Coronary artery (tissue), 2 donors: ENCODE measurements around the gene NAA40.

Source experiments
- DNase-seq: peaks from one replicate; pipeline ENCODE4 v3.0.0-alpha.2; 2017; ENCODE audit warnings: low spot score
- H3K27ac ChIP-seq, 2 donors: fragments of 200-600 bp; sonication (generic); one replicate each; pipeline ENCODE4 v1.5.1; 2016 to 2019
- H3K4me3 ChIP-seq: fragments of 200-600 bp; sonication (generic); 2 replicates; pipeline ENCODE4 v1.5.1; 2016; ENCODE audit warnings: mild to moderate bottlenecking, moderate library complexity
- TF ChIP-seq, protein P1 (sequence below): fragments of 200-600 bp; sonication (generic); IDR thresholded peaks from one replicate; pipeline ENCODE4 v1.5.1; 2019; ENCODE audit warnings: antibody characterized with exemption

Gene NAA40

DNA sequence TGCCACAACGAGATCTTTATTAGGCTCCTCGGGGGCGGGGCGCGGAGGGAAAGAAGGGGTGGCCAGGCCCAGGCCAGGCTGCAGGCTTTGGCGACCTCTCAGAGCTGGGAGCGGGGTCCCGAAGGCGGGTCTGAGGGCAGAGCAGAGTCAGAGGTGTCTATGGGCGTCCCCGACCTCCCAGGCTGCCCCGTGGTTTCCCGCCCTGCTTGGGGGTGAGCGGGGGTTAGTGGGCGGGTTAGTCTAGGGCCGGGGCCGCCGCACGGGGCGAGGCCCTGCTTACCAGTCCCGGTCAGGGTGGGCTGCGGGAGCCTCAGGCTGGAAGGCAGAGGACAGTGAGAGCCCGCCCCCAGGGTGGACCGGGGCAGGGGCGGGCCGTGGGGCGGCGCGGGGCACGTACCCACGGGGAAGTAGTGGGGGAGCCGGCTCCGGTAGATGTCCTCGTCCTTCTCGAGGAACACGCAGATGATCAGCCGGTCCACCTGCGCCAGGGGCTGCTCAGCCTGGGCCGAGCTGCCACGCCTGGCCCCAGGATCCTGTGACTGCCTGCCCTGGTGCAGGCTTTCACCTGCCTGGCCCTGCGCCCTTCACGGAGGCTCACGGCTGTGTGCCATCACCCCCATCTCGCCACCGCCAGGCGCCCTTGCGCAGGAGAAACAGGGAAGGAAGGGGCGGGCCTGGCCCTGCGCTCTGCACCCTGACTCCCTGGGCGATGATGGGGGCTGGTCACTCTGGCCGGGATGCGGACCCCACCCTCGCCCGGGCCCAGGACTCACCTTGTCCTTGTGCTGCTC is 60.0 kb downstream of the NAA40 start:
- no peak overlapping the region for H3K27ac ChIP-seq
- DNase-seq = no peak
- peak overlapping the region; percentile 64 for H3K4me3 ChIP-seq
- TF ChIP-seq, protein P1, sequence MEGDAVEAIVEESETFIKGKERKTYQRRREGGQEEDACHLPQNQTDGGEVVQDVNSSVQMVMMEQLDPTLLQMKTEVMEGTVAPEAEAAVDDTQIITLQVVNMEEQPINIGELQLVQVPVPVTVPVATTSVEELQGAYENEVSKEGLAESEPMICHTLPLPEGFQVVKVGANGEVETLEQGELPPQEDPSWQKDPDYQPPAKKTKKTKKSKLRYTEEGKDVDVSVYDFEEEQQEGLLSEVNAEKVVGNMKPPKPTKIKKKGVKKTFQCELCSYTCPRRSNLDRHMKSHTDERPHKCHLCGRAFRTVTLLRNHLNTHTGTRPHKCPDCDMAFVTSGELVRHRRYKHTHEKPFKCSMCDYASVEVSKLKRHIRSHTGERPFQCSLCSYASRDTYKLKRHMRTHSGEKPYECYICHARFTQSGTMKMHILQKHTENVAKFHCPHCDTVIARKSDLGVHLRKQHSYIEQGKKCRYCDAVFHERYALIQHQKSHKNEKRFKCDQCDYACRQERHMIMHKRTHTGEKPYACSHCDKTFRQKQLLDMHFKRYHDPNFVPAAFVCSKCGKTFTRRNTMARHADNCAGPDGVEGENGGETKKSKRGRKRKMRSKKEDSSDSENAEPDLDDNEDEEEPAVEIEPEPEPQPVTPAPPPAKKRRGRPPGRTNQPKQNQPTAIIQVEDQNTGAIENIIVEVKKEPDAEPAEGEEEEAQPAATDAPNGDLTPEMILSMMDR = no peak

DNA sequence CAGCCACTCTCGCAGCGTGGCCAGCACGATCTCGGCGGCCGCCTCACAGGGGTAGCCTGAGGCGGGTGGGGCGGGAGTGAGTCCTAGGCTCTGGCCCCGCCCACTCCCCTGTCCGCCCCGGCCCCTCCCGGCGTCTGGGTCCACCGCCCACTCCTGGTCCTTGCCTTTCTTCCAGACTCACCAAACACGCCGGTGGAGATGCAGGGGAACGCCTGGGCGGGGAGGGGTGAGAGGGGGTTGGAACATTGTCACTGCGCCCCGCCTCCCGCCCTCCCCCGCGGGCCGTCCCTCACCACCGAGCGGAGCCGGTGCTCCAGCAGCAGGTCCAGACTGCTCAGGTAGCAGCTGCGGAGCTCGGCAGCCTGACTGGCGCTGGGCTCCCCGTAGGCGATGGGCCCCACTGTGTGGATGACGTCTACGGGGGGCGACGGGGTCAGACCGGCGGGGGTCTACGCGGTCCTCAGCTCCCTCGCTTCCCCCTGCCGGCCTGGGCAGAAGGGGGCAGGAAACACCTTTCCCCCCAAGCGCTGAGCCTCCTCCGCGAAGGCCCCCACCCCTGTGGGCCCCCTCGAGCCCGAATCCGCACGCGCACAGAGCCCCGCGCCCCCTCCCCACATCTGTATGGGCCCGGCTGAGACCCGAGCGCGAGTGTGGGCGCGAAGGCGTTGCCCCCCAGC is 60.7 kb downstream of the NAA40 start:
- peak overlapping the region; percentile 64 for H3K4me3 ChIP-seq
- no peak for DNase-seq
- TF ChIP-seq, protein P1 = no peak
- H3K27ac ChIP-seq = no peak overlapping the region

DNA sequence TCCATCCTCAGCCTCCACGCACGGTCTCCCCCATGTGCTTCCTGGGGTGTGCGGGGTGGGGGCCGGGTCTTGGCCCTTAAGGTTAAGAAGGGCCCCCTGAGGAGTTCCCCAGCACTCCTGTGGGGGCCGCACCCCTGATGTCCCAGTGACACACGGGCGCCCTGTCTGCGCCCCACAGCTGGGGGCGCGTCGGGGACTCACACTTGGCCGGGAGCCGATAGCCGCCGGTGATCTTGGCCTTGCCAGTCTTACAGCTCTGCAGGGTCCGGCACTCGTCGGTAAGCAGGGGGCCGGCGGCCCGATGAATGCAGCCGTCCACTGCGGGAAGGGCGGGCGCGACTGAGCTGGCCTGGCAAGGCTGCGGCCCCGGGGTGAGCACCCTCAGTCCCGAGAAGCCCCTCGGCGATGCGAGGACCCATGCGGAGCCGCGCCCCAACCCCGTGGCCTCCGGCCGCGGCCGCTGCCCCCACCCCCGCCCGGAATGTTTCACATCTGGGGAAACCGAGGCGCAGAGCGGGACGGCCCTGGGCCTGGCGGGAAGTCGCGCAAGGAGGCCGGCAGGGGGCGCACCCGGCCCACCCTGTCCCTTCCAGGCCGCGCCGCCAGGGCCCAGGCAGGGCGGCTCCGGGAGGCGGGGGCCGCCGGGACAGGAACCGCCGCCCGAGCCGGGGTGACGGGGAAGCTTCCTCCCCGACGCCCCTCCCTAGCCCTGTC is 61.4 kb downstream of the NAA40 start:
- TF ChIP-seq, protein P1 = peak; percentile 91
- Histone ChIP-seq H3K4me3 (peak overlapping the region; percentile 64), H3K27ac (peak overlapping the region in 1 of 2 donors; percentile 8)
- DNase-seq = no peak

DNA sequence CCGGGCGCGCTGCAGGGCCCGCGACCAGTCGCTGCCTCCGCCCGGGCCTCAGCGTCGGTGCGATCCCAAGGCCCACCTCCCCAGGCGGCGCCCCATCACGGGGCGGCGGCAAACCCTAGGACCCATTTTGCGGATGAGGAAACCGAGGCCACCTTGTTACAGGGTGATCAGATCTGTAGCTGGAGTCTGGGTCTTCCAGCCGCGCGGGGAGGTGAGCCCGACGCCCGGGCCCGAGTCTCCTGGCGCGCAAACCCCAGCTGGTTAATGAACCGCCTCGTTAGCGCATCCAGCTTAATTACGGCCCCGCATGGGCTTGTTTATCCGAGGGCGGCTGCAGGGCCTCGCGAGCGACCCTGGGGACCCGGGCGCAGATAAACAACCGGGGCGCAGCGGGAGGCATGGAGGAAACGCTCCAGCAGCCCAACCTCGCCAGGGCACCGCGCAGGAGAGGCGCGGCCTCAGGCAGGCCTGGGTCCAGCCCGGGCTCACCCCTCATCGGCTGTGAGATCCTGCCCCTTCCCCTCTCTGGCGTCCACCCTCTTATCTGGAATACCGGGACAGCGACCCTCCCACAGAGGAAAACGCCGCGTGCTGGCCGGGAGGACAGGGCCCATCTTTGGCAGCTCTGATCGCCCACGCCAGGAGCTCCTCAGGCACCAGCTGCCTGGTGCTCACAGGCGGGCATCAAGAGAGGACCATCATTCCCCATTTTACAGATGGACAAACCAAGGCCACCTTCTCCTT is 62.1 kb downstream of the NAA40 start:
- TF ChIP-seq, protein P1 = no peak
- DNase-seq = no peak
- H3K4me3 ChIP-seq = peak overlapping the region; percentile 64
- H3K27ac ChIP-seq = no peak overlapping the region

DNA sequence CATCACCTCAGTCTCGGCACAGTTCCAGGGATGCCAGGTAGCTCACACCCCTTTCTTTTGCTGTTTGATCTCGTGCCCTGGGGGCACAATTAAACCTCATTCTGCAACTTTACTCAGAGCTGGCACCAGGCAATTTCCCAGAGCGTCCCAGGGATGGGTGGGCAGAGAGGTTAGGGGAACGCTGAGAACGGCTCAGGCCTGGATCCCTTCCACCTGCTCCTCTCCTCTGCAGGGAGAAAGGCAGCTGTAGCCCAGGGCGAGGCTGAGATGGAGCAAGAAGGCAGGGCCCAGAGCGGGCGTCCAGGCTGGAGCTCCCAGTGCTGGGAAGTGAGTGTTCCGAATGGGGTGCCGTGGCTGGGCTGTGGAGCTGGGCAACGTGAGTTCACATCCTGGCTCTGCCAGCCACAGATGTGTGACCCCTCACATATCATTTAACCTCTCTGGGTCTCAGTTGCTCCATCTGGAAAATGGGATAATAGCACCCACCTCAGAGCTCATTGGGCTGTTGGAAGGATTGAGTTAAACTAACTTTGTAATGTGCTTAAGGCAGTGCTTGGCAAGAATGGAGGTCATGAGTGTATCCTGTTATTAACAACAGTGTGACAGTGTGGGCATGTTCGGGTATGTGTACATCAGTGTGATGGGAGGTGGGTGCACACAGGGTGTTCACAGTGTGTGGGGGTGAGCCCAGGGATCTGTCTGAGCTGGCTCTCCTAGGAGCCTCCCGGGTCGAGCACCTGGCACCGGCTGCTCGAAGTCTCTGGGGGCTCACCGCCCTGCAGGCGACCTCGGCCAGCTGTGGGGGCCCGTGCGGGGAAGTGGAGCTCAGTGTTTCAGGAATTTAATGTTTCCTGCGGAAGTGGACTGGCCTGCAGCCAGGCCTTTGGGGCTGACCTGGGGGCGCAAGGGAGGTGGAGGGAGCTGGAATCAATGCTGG is 63.0 kb downstream of the NAA40 start:
- no peak for DNase-seq
- Histone ChIP-seq H3K4me3 (no peak overlapping the region), H3K27ac (no peak overlapping the region)
- TF ChIP-seq, protein P1 = no peak
